CD4-positive, alpha-beta T cell treated with Interleukin-4 for 4 hours (primary cell): ENCODE measurements around the gene PSMD5.

Experiments used
- DNase-seq: peaks from one replicate; pipeline ENCODE4 v3.0.0-alpha.2; 2020

PSMD5 gene

GRCh38 chr9:120801441-120801840 lies 41.3 kb downstream of the PSMD5 start:
- DNase-seq = no peak

GRCh38 chr9:120792898-120793765 lies 49.6 kb downstream of the PSMD5 start, which contains the start of gene FBXW2:
TSS of gene FBXW2 (minus strand) at chr9:120793416. CDS start at chr9:120788258, 5,158 bp downstream.
- DNase-seq = peak; percentile 79

- no peak for DNase-seq
Observed at GRCh38 chr9:120791161-120791560, 51.6 kb downstream of the PSMD5 start.

- no peak for DNase-seq
Observed at GRCh38 chr9:120787933-120788332, 54.8 kb downstream of the PSMD5 start.

- no peak for DNase-seq
Observed at GRCh38 chr9:120783602-120784047, 59.1 kb downstream of the PSMD5 start.

- no peak for DNase-seq
Observed at GRCh38 chr9:120781236-120781635, 61.5 kb downstream of the PSMD5 start.

GRCh38 chr9:120780367-120780766 lies 62.4 kb downstream of the PSMD5 start:
- DNase-seq = no peak

- no peak for DNase-seq
Observed at GRCh38 chr9:120779227-120779626, 63.5 kb downstream of the PSMD5 start.

GRCh38 chr9:120778758-120779157 lies 64.0 kb downstream of the PSMD5 start:
- no peak for DNase-seq

- no peak for DNase-seq
Observed at GRCh38 chr9:120777229-120777628, 65.5 kb downstream of the PSMD5 start.

- DNase-seq = no peak
Observed at GRCh38 chr9:120776788-120777187, 65.9 kb downstream of the PSMD5 start.

- DNase-seq = no peak
Observed at GRCh38 chr9:120775859-120776258, 66.9 kb downstream of the PSMD5 start.

GRCh38 chr9:120774719-120775118 lies 68.0 kb downstream of the PSMD5 start:
- DNase-seq = no peak

- DNase-seq = no peak
Observed at GRCh38 chr9:120773256-120773655, 69.5 kb downstream of the PSMD5 start.

GRCh38 chr9:120770931-120771330 lies 71.8 kb downstream of the PSMD5 start:
- no peak for DNase-seq

GRCh38 chr9:120768886-120769285 lies 73.8 kb downstream of the PSMD5 start:
- DNase-seq = no peak

GRCh38 chr9:120768247-120768646 lies 74.5 kb downstream of the PSMD5 start:
- no peak for DNase-seq

GRCh38 chr9:120767451-120767850 lies 75.3 kb downstream of the PSMD5 start:
- DNase-seq = no peak
